ENCODE results near the gene MCU.

MCU gene

DNA sequence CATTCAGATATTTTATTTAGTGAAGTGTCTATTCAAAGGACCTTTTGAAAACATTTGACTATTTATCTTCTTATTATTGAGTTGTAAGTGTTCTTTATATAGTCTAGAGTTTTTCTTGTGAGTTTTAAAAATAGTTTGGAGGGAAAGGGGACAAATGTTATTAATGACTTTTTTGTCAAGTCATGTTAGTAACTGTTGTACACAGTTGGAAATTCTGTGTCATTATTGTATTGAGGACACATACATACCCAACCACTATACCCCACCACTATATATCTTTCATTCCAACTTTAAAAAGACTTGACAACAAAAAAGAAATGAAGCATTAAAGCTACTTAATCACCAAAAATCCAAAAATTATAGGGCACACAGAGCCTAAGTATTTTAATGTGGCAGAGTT, 148.4 kb downstream of the MCU start:
- TF ChIP-seq TAF1 (IDR thresholded peaks at IDR 0.05; ENCODE audit: borderline replicate concordance, insufficient read depth, low read length) (no peak), FOXP2 (optimal IDR thresholded peaks at IDR 0.05; ENCODE audit: borderline replicate concordance, extremely low read depth, extremely low read length, insufficient read depth) (no peak), SIN3A (IDR thresholded peaks at IDR 0.05; ENCODE audit: borderline replicate concordance, insufficient read depth, low read length) (no peak), POLR2AphosphoS5 (IDR thresholded peaks at IDR 0.05; ENCODE audit: low read depth, low read length) (no peak)
- TF ChIP-seq, protein P1, sequence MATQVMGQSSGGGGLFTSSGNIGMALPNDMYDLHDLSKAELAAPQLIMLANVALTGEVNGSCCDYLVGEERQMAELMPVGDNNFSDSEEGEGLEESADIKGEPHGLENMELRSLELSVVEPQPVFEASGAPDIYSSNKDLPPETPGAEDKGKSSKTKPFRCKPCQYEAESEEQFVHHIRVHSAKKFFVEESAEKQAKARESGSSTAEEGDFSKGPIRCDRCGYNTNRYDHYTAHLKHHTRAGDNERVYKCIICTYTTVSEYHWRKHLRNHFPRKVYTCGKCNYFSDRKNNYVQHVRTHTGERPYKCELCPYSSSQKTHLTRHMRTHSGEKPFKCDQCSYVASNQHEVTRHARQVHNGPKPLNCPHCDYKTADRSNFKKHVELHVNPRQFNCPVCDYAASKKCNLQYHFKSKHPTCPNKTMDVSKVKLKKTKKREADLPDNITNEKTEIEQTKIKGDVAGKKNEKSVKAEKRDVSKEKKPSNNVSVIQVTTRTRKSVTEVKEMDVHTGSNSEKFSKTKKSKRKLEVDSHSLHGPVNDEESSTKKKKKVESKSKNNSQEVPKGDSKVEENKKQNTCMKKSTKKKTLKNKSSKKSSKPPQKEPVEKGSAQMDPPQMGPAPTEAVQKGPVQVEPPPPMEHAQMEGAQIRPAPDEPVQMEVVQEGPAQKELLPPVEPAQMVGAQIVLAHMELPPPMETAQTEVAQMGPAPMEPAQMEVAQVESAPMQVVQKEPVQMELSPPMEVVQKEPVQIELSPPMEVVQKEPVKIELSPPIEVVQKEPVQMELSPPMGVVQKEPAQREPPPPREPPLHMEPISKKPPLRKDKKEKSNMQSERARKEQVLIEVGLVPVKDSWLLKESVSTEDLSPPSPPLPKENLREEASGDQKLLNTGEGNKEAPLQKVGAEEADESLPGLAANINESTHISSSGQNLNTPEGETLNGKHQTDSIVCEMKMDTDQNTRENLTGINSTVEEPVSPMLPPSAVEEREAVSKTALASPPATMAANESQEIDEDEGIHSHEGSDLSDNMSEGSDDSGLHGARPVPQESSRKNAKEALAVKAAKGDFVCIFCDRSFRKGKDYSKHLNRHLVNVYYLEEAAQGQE (IDR thresholded peaks at IDR 0.05; ENCODE audit: insufficient read depth in 1 of 2, low read depth in 2 of 2, low read length in 2 of 2) = no peak

DNA sequence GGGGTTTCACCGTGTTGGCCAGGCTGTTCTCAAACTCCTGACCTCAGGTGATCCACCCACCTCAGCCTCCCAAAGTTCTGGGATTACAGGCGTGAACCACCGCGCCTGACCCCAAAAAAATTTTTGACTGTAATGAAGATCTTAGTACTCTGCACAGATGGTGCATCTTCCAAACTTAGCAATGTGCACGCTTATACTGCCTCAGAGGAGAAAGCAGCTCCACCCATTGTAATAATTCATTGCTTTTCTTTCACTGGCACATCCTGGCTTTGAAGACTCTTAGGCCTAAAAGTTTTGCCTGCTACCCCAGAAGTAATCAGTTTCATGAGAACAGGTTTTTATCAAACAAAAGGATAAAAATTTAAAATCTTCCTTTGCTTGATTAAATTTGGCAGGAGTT, 149.5 kb downstream of the MCU start:
- TF ChIP-seq, protein P1 (IDR thresholded peaks at IDR 0.05; ENCODE audit: insufficient read depth in 1 of 2, low read depth in 2 of 2, low read length in 2 of 2) = no peak
- TF ChIP-seq POLR2AphosphoS5 (IDR thresholded peaks at IDR 0.05; ENCODE audit: low read depth, low read length) (no peak), FOXP2 (optimal IDR thresholded peaks at IDR 0.05; ENCODE audit: borderline replicate concordance, extremely low read depth, extremely low read length, insufficient read depth) (no peak), TAF1 (IDR thresholded peaks at IDR 0.05; ENCODE audit: borderline replicate concordance, insufficient read depth, low read length) (no peak), SIN3A (IDR thresholded peaks at IDR 0.05; ENCODE audit: borderline replicate concordance, insufficient read depth, low read length) (no peak)

DNA sequence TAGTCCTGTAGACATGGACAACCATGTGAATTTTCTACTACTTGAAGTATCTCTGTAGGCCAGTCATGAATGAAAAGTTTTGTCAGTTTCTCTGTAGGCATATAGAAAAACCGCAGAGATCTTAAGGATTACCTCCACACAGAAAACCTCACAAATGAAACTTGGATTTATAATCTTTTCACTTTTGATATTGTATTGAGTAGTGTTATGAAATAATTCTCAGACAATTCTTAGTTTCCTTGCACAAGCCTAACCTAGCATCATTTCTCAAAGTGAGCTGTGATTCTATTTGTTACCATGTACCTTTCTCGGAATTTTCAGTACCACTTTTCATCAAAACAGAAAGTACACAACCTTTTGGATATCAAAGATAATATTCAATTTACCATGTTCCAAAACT, 150.2 kb downstream of the MCU start:
- TF ChIP-seq TAF1 (IDR thresholded peaks at IDR 0.05; ENCODE audit: borderline replicate concordance, insufficient read depth, low read length) (no peak), FOXP2 (optimal IDR thresholded peaks at IDR 0.05; ENCODE audit: borderline replicate concordance, extremely low read depth, extremely low read length, insufficient read depth) (no peak), POLR2AphosphoS5 (IDR thresholded peaks at IDR 0.05; ENCODE audit: low read depth, low read length) (no peak), SIN3A (IDR thresholded peaks at IDR 0.05; ENCODE audit: borderline replicate concordance, insufficient read depth, low read length) (no peak)
- TF ChIP-seq, protein P1 (IDR thresholded peaks at IDR 0.05; ENCODE audit: insufficient read depth in 1 of 2, low read depth in 2 of 2, low read length in 2 of 2) = no peak

DNA sequence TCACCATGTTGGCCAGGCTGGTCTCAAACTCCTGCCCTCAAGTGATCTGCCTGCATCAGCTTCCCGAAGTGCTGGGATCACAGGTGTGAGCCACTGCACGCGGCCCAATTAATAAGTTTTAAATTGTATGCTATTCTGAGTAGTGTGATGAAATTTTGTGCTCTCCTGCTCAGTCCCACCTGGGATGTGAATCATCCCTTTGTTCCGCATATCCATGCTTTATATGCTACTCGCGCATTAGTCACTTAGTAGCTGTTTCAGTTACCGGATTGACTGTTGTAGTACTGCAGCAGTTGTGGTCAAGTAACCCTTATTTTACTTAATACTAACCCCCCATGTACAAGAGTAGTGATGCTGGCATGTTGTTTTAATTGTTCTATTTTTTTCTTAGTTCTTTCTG, 154.3 kb downstream of the MCU start:
- TF ChIP-seq TAF1 (IDR thresholded peaks at IDR 0.05; ENCODE audit: borderline replicate concordance, insufficient read depth, low read length) = no peak
- TF ChIP-seq, protein P1 (IDR thresholded peaks at IDR 0.05; ENCODE audit: insufficient read depth in 1 of 2, low read depth in 2 of 2, low read length in 2 of 2) = no peak
- TF ChIP-seq FOXP2 (optimal IDR thresholded peaks at IDR 0.05; ENCODE audit: borderline replicate concordance, extremely low read depth, extremely low read length, insufficient read depth) = no peak
- TF ChIP-seq POLR2AphosphoS5 (IDR thresholded peaks at IDR 0.05; ENCODE audit: low read depth, low read length) = no peak
- TF ChIP-seq SIN3A (IDR thresholded peaks at IDR 0.05; ENCODE audit: borderline replicate concordance, insufficient read depth, low read length) = no peak

DNA sequence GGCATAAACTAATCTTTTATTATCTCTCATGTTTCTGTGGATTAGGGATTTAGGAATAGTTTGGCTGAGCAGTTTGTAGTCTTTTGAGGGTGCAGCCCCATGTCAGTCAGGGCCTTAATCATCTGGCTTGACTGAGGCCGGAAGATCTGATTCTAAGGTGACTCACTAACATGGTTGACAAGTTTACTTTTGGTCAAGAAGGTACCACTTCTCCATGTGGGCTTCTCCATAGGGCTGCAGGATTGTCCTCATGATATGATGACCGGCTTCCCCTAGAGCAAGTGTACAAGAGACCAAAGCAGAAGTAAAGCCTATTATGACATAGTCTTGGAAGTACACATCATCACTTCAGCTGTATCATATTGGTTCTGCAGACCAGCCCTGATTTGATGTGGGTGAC, 155.7 kb downstream of the MCU start:
- TF ChIP-seq FOXP2 (optimal IDR thresholded peaks at IDR 0.05; ENCODE audit: borderline replicate concordance, extremely low read depth, extremely low read length, insufficient read depth) (no peak), SIN3A (IDR thresholded peaks at IDR 0.05; ENCODE audit: borderline replicate concordance, insufficient read depth, low read length) (no peak), TAF1 (IDR thresholded peaks at IDR 0.05; ENCODE audit: borderline replicate concordance, insufficient read depth, low read length) (no peak), POLR2AphosphoS5 (IDR thresholded peaks at IDR 0.05; ENCODE audit: low read depth, low read length) (no peak)
- TF ChIP-seq, protein P1 (IDR thresholded peaks at IDR 0.05; ENCODE audit: insufficient read depth in 1 of 2, low read depth in 2 of 2, low read length in 2 of 2) = no peak

Measured in PFSK-1 (cell line).